SK-N-SH (cell line): ENCODE results near the gene IGSF9. TPM values are rescaled to one million over a fixed set of nuclear protein-coding genes. Genes with fewer than 3 reads are reported as not detected.

Source experiments
- CTCF ChIA-PET: fragments of 300-600, 350-600 bp; formaldehyde crosslinking; extraction: SDS; loops from one replicate; lab custom pipeline; 2021; lab: Yijun Ruan, JAX
- POLR2A ChIA-PET: fragments of 350-600 bp; sonication (Branson Sonifier 250); formaldehyde crosslinking; extraction: SDS; loops from one replicate; lab custom pipeline; 2020; ENCODE audit warnings: antibody characterized with exemption, inconsistent platforms; lab: Yijun Ruan, JAX
- DNase-seq: peaks from one replicate; pipeline ENCODE4 v3.0.0; 2012
- H2AFZ ChIP-seq: fragments of 200-600 bp; sonication (generic); 2 replicates; pipeline ENCODE4 v1.8.1; 2016; ENCODE audit warnings: antibody characterized with exemption, mild to moderate bottlenecking, low read depth
- H3F3A ChIP-seq: fragments of 200-600 bp; sonication (generic); replicated peaks from 2 replicates; pipeline ENCODE3; 2016; ENCODE audit warnings: antibody characterized with exemption, mild to moderate bottlenecking; ENCODE audit not compliant: insufficient read depth
- H3K27ac ChIP-seq, 2 experiments: fragments of 200-500 bp in 1 of 2; fragments of 200-600 bp in 1 of 2; sonication (Bioruptor generic) in 1 of 2; sonication (generic), shearing (Covaris generic) in 1 of 2; 2 replicates each; pipeline versions ENCODE4 v1.5.1 to v1.6.1; 2014 to 2016; ENCODE audit warnings: low read depth in 2 of 2, inconsistent platforms in 1 of 2, low read length in 1 of 2, mild to moderate bottlenecking in 1 of 2, mixed read lengths in 1 of 2
- H3K27me3 ChIP-seq: fragments of 200-600 bp; sonication (generic), shearing (Covaris generic); 2 replicates; pipeline ENCODE4 v1.6.1; 2016; ENCODE audit warnings: mixed run types; ENCODE audit not compliant: insufficient read depth
- H3K36me3 ChIP-seq, 2 experiments: fragments of 200-500 bp in 1 of 2; fragments of 200-600 bp in 1 of 2; sonication (Bioruptor generic) in 1 of 2; sonication (generic) in 1 of 2; replicated peaks in 1 of 2; 2 replicates each; pipeline versions ENCODE3 to v1.5.1; 2014 to 2016; ENCODE audit warnings: low read length in 1 of 2, mild to moderate bottlenecking in 1 of 2; ENCODE audit not compliant: insufficient read depth in 2 of 2, control insufficient read depth in 1 of 2
- H3K4me1 ChIP-seq, 2 experiments: fragments of 200-500 bp in 1 of 2; fragments of 200-600 bp in 1 of 2; sonication (Bioruptor generic) in 1 of 2; sonication (generic), shearing (Covaris generic) in 1 of 2; 2 replicates each; pipeline versions ENCODE4 v1.5.1 to v1.6.1; 2014 to 2016; ENCODE audit warnings: low read depth in 1 of 2, low read length in 1 of 2, mixed run types in 1 of 2; ENCODE audit not compliant: insufficient read depth in 2 of 2, control insufficient read depth in 1 of 2
- H3K4me2 ChIP-seq: fragments of 200-600 bp; sonication (generic), shearing (Covaris generic); 2 replicates; pipeline ENCODE4 v1.6.1; 2017; ENCODE audit warnings: mixed run types
- H3K4me3 ChIP-seq, 2 experiments: fragments of 200-500 bp in 1 of 2; fragments of 200-600 bp in 1 of 2; sonication (Bioruptor generic) in 1 of 2; sonication (generic), shearing (Covaris generic) in 1 of 2; 2 replicates each; pipeline versions ENCODE4 v1.5.1 to v1.8.1; 2014 to 2016; ENCODE audit warnings: low read depth in 2 of 2, inconsistent platforms in 1 of 2, low read length in 1 of 2, mild to moderate bottlenecking in 1 of 2, mixed read lengths in 1 of 2, moderate library complexity in 1 of 2
- H3K79me2 ChIP-seq: fragments of 200-600 bp; sonication (generic); 2 replicates; pipeline ENCODE4 v1.8.1; 2017; ENCODE audit warnings: mild to moderate bottlenecking; ENCODE audit not compliant: insufficient read depth
- H3K9ac ChIP-seq: fragments of 200-600 bp; sonication (generic); 2 replicates; pipeline ENCODE4 v1.6.1; 2017; ENCODE audit warnings: mixed run types
- H3K9me2 ChIP-seq: fragments of 200-600 bp; sonication (generic); 2 replicates; pipeline ENCODE4 v1.6.1; 2017; ENCODE audit warnings: mixed run types
- H3K9me3 ChIP-seq: fragments of 200-600 bp; sonication (generic); 2 replicates; pipeline ENCODE4 v1.6.1; 2017; ENCODE audit warnings: mixed run types, mild to moderate bottlenecking, moderate library complexity
- H4K20me1 ChIP-seq: fragments of 200-600 bp; sonication (generic); 2 replicates; pipeline ENCODE4 v1.6.1; 2017; ENCODE audit warnings: mild to moderate bottlenecking, mixed run types; ENCODE audit not compliant: insufficient read depth
- GABPA ChIP-seq: IDR thresholded peaks from 2 replicates; pipeline ENCODE4 v1.4.0; 2012; ENCODE audit warnings: low read depth, mild to moderate bottlenecking
- MAX ChIP-seq: IDR thresholded peaks from 2 replicates; pipeline ENCODE4 v1.4.0; 2012; ENCODE audit warnings: low read depth
- NFIC ChIP-seq: IDR thresholded peaks from 2 replicates; pipeline ENCODE4 v1.4.0; 2012; ENCODE audit warnings: borderline replicate concordance
- RAD21 ChIP-seq: IDR thresholded peaks from 2 replicates; pipeline ENCODE4 v1.6.1; 2012; ENCODE audit warnings: mild to moderate bottlenecking, low read length
- SMC3 ChIP-seq: IDR thresholded peaks from 2 replicates; pipeline ENCODE4 v1.6.1; 2012; ENCODE audit warnings: low read depth, low read length, improper control_type of control experiment
- USF1 ChIP-seq: IDR thresholded peaks from 2 replicates; pipeline ENCODE4 v1.4.0; 2012; ENCODE audit warnings: low read depth, borderline replicate concordance
- WGBS: methylation state at CpG from one replicate; pipeline ENCODE4 v1.1.6; 2017; ENCODE audit warnings: low lambda C conversion rate; 5-methylcytosine and 5-hydroxymethylcytosine counted together
- polyA plus RNA-seq, 3 experiments: library from polyadenylated mRNA; depleted of rRNA; stranded (reverse); fragments of >200 nt; gene quantifications; 2 replicates each; pipeline ENCODE4 v1.2.3, GENCODE V29; 2012

The IGSF9 gene
- polyA plus RNA-seq, 1 of the 3 experiments (the other 2 are of a cell fraction): 2.4 TPM

GRCh38 chr1:159934136-159935039, 11.0 kb downstream of the IGSF9 start:
- WGBS: 84% methylated on average over 7 of the region's 14 CpGs
- Histone ChIP-seq H3F3A (no peaks in the 10 kb centered on the region), H2AFZ (no peak overlapping the region), H3K27ac (no peak overlapping the region), H3K4me3 (no peak overlapping the region), H3K9me2 (no peaks in the 10 kb centered on the region), H3K36me3 (no peaks in the 10 kb centered on the region), H3K9ac (no peak overlapping the region), H3K9me3 (no peaks in the 10 kb centered on the region), H3K79me2 (no peaks in the 10 kb centered on the region), H4K20me1 (no peaks in the 10 kb centered on the region), H3K4me2 (no peak overlapping the region), H3K27me3 (no peaks in the 10 kb centered on the region), H3K4me1 (peaks cover 0 to 2% of the 10 kb centered on the region in 2 experiments; a peak in 1 of 4 replicates)
- TF ChIP-seq MAX (no peak), RAD21 (no peak)
- CTCF ChIA-PET: interaction anchor here (0.6 to 22.3 kb wide), 14 partner anchors 7 to 357 kb away, joined by 3 to 460 read pairs (median 4); partner anchors contain the start of genes IGSF9 and TAGLN2
- no peak for DNase-seq
- POLR2A ChIA-PET: interaction anchor here (0.8 kb wide), 1 partner anchor 9 kb away, joined by 3 read pairs; no protein-coding TSS in a partner anchor

- H3K27me3 ChIP-seq: no peaks in the 10 kb centered on the region
- no peaks in the 10 kb centered on the region for H3K9me3 ChIP-seq
- no peaks in the 10 kb centered on the region for H3K9me2 ChIP-seq
- CTCF ChIA-PET: interaction anchor here (0.6 to 22.3 kb wide), 8 partner anchors 9 to 80 kb away, joined by 3 to 460 read pairs (median 4); partner anchors contain the start of genes IGSF9 and TAGLN2
- no peaks in the 10 kb centered on the region for H3F3A ChIP-seq
- no peak overlapping the region for H2AFZ ChIP-seq
- POLR2A ChIA-PET: interaction anchor here (1.0 kb wide), 1 partner anchor 10 kb away, joined by 3 read pairs; no protein-coding TSS in a partner anchor
- H3K79me2 ChIP-seq: no peaks in the 10 kb centered on the region
- no peak overlapping the region for H3K27ac ChIP-seq
- H3K9ac ChIP-seq: no peak overlapping the region
- WGBS: 77% methylated on average over 4 of the region's 4 CpGs
- peaks cover 0 to 2% of the 10 kb centered on the region in 2 experiments; a peak in 1 of 4 replicates for H3K4me1 ChIP-seq
- no peaks in the 10 kb centered on the region for H4K20me1 ChIP-seq
- H3K4me3 ChIP-seq: no peak overlapping the region
- DNase-seq: no peak
- no peak for TF ChIP-seq NFIC
- no peak for TF ChIP-seq USF1
- no peak for TF ChIP-seq SMC3
- TF ChIP-seq GABPA: no peak
- no peaks in the 10 kb centered on the region for H3K36me3 ChIP-seq
- no peak overlapping the region for H3K4me2 ChIP-seq
Measured at GRCh38 chr1:159933347-159933746, 12.1 kb downstream of the IGSF9 start.
